ENCODE measurements around the gene RAB11FIP3.
A peak's percentile ranks its signal among the peaks of the same experiment; 100 is the strongest.
"Not testable (repeated sequence)": the region's sequence is repeated elsewhere in the genome, so short reads cannot be mapped to it uniquely, and the experiment has no call there.

Gene RAB11FIP3

DNA sequence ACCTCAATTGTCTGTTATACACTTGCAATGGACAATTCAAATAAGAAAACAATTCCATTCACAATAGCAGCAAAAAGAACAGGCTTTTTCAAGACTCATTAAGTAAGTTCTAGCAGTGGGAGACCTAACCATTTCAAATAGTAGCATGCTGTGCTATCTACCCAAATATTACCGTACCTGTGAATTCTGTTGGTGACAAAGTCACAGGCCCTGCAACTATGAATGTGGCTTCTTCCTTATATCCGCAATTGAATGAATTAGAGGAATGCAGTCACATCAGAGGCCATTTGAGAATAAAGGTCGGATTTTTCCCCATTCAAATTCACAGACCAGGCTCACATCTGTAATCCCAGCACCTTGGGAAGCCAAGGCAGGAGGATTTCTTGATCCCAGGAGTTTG, 29.2 kb upstream of the RAB11FIP3 start:
- DNase-seq = no peak

DNA sequence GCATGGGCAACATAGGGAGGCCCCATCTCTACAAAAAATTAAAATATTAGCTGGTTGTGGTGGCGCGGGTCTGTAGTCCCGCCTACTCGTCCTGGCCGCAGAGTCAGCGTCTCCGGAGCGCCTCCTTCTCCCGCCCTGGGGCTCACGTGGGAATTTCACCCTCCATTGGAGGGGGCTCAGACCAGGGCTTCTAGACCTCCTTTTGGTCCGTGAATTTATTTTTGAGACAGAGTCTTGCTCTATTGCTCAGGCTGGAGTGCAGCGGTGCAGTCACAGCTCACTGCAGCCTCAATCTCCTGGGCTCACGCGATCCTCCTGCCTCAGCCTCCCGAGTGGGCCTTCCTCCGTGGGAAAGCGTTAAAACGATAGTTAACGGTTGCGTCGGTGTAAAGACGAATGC, 28.8 kb upstream of the RAB11FIP3 start:
- no peak for DNase-seq

DNA sequence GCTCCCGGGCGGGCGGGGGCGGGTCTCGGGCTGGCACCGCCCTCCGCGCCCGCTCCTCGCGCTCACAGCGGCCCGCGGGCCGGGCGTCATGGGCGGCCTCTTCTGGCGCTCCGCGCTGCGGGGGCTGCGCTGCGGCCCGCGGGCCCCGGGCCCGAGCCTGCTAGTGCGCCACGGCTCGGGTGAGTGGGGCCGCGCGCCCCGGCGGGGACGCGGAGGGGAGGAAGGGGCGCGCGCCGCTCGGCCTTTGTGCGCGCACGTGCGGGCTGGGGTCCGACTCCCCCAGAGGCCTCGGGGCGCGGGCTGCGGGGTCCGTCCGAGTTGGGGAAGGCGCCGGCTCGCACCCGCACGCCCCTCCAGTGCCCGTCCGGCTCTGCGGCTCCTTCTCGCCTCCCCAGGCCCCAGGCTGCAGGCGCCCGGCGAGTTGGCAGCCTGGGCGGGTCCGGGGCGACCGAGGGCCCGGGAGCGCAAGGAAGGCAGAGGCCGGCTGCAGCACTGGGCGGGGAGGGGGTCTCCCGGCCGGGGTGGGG, 28.3 kb upstream of the RAB11FIP3 start, which contains the start of gene NME4:
Gene NME4 (plus strand): TSS at position 65 of the 527 bp plus-strand sequence. CDS start 24 bp downstream, at position 89.
- DNase-seq = no peak

DNA sequence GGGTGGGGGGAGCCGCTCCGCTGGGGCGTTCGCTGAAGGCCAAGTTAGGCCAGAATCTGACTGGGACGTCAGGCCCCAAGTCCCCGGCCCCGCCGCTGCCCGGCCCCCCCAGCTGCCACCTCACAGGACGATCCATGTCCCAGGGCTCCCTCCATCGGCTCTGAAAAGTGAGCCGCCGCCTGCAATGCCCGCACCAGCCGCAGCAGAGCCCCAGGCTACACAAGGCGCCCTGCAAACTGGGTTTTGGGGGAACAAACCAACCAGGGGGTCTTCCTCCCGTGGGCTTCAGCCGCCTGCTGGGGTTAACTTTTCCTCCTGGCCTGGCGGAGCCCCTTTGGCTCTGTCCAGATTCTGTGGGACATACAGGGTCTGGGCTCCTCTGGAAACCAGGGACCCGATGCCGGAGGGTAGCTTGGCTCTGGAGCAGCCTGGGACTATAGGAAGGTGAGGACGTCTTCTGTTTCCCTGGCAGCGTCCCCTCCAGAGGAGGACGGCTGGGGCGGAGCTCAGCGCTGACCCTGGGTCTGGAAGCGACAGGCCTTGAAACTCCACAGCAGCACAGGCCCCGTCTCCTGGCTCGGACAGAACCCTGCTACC, 27.6 kb upstream of the RAB11FIP3 start:
- DNase-seq = no peak

DNA sequence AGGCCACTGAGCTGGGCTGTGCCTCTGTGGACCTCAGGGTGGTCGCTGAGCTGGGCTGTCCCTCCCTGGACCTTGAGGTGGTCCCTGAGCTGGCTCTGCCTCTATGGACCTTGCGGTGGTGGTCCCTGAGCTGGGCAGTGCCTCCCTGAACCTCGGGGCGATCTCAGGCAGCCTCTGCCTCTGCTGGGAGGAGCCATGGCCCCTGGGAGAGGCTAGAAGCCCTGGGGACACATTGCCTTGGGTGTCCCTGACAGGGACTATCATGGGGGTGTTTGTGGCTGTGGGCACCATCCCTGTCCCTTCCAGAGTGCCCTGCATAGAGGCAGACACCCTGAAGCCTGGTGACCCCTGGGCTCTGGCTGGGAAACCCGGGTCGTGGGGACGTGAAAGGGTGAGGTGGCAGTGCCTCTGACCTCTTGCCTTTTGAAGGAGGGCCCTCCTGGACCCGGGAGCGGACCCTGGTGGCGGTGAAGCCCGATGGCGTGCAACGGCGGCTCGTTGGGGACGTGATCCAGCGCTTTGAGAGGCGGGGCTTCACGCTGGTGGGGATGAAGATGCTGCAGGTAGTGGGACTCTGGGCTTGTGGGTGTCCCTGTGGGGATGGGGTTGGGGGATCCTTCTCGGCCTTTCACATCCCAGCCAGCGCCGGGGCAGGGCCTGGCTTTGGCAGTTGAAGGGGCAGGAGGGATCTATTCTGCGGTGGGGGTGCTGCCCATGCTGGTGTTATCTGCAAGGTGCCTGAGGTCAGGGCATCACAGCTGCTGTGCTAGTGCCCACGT, 26.7 kb upstream of the RAB11FIP3 start:
- no peak for DNase-seq

DNA sequence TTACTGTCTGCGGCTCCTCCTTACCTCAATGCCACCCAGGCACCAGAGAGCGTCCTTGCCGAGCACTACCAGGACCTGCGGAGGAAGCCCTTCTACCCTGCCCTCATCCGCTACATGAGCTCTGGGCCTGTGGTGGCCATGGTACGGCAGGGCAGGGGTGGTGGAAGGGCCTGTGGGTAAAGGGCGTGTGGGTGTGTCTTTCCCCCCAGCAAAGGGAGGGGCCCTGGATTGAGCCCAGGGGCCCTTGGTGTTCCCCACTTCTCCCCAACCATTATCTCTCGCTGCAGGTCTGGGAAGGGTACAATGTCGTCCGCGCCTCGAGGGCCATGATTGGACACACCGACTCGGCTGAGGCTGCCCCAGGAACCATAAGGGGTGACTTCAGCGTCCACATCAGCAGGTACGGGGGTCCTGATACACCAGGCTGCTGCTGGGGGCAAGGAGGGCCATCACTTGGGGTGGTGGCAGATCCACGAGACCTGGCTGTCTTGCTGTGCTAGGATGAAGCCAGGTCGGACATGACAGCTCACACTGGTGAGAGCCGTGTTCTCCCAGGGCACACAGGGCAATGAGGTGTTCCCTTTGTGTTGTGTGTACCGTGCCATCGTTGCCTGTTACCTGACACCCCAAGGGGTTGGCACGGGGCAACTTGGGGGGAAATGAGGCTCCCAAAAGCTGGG, 26.0 kb upstream of the RAB11FIP3 start:
- DNase-seq = no peak

DNA sequence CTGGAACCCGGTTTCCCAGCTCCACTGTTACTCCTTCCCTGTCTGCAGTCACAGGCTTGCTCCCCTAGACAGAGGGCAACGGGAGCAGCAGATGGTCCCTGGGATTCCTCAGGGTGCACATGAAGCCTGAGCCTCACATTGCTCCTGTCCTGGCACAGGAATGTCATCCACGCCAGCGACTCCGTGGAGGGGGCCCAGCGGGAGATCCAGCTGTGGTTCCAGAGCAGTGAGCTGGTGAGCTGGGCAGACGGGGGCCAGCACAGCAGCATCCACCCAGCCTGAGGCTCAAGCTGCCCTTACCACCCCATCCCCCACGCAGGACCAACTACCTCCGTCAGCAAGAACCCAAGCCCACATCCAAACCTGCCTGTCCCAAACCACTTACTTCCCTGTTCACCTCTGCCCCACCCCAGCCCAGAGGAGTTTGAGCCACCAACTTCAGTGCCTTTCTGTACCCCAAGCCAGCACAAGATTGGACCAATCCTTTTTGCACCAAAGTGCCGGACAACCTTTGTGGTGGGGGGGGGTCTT, 25.3 kb upstream of the RAB11FIP3 start:
- DNase-seq = no peak

DNA sequence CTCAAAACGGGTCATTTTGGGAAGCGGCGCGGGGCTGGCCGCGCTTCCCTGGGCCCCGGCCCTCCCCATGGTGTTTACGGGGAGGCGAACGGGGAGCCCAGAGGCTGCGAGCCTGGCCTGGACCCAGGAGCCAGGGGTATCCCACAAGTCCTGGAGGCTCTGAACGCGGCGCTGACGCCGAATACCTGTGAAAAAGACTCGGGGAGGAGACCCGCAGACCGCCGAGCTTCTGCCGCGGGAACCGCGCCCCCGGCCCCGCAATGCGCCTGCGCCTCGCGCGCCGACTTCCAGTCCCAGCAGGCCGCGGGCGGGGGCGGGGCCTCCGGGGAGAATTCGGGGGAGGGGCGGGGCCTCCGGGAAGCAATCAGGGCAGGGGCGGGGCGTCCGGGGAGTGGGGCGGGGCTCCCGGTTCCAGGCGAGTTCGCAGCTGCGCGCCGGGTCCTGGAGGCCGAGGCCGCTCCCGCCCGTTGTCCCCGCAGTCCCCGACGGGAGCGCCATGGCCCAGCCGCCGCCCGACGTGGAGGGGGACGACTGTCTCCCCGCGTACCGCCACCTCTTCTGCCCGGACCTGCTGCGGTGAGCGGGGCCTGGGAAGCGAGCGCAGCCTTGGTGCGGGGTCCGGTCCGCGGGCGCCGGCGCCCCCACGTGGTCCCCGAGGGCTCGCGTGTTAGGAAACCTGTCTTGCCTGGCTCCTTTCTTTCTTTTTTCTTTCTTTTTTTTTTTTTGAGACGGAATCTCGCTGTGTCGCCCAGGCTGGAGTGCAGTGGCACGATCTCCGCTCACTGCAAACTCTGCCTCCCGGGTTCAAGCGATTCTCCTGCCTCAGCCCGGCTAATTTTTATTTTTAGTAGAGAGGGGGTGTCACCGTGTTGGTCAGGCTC, 23.7 kb upstream of the RAB11FIP3 start, which contains the start of gene DECR2:
Gene DECR2 (plus strand): TSS at position 418 of the 881 bp plus-strand sequence. CDS start 79 bp downstream, at position 497.
- DNase-seq = peak; percentile 96

DNA sequence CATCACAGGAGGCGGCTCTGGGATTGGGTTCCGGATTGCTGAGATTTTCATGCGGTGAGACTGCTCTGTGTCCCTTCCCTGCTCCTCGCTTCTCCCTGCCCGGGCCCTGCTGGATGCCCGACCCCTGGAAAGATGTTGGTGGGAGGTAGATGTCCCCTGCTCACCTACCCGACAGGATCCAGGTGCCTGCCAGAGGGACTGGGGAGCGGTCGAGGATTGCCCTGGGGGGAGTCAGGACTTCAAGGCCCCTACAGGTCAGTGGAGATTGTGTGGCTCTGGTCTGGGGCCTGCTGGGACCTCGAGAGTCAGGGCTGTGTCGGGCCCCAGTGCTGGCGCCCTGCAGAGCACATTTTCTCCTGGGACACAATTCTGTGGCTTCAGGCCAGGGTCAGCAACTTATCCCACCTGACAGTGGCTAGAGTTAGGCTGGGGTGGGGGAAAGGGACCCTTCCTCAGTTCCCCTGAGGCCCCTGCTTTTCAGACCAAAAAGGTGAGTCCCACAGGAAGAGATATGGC, 20.4 kb upstream of the RAB11FIP3 start:
- no peak for DNase-seq

DNA sequence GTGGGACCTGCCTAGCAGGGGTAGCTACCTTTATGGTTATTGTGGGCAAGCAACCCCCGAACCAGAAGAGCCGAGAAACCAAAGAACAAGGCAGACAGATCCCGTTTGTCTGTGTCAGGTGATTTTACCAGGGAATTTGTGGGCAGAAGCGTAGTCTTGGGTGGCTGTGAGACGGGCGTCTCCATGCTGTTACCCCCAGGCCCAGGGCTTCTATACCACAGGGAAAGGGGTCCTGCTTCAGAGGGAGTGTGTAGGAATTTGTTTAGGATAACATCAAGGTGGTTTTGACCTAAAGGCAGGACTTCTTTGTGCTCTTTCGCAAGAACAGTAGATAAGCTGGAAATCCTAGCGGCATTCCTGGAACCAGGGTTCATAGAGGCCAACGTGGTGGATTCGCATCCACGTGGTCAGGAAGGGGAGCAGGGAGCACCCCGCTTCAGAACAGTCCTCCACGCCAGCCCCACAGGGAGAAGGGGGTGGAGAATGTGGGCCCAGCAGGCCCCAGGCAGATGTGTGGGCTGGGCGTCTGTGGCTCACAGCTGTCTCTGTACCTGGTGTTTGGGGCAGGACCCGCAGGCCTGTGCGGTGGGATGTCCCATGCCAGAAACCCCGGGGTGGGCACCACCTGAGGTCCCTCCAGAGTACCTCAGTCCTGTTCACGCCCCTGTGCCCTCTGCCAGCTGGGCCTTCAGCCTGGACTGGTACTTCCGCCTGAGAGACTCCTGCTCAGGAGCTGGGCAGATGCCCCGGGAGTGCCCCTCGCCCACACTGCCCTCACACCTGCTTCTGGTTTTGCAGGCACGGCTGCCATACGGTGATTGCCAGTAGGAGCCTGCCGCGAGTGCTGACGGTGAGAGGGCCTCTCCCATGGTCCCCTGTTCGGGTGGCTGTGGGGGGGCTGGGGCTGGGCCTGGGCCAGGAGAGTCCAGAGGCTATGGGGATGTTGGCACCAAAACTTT, 19.6 kb upstream of the RAB11FIP3 start:
- no peak for DNase-seq

DNA sequence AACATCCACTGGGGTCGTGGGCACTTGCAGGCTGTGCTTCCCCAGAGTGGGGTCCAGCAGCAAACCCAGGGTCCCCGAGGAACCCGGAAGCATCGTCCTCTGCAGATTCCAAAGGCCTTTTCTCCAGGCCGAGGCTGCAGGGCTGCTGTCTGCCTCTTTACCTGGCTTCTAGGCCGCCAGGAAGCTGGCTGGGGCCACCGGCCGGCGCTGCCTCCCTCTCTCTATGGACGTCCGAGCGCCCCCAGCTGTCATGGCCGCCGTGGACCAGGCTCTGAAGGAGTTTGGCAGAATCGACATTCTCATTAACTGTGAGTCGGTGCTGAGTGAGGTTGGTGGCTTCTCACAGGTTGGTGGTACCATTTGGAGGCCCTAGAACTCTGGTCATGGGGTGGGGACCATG, 18.2 kb upstream of the RAB11FIP3 start:
- no peak for DNase-seq

DNA sequence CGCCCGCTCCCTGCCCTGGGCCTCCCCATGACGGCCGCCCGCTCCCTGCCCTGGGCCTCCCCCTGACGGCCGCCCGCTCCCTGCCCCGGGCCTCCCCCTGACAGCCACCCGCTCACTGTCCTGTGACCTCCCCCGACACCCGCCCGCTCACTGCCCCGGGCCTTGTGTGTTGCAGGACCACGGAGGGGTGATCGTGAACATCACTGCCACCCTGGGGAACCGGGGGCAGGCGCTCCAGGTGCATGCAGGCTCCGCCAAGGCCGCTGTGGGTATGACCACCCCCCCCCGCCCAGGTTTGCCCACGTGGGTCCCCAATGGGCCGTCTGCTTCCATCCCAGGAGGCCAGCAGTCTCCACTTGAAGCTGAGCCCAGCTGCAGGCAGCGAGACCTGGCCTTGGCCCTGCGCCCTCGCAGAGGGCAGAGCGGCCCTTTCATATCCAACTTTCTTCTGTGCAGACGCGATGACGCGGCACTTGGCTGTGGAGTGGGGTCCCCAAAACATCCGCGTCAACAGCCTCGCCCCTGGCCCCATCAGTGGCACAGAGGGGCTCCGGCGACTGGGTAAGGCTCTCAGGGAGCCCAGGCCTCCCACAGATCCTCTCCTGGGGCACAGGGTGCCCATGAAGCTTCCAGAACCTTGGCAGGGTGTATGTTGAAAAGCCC, 14.8 kb upstream of the RAB11FIP3 start:
- no peak for DNase-seq

DNA sequence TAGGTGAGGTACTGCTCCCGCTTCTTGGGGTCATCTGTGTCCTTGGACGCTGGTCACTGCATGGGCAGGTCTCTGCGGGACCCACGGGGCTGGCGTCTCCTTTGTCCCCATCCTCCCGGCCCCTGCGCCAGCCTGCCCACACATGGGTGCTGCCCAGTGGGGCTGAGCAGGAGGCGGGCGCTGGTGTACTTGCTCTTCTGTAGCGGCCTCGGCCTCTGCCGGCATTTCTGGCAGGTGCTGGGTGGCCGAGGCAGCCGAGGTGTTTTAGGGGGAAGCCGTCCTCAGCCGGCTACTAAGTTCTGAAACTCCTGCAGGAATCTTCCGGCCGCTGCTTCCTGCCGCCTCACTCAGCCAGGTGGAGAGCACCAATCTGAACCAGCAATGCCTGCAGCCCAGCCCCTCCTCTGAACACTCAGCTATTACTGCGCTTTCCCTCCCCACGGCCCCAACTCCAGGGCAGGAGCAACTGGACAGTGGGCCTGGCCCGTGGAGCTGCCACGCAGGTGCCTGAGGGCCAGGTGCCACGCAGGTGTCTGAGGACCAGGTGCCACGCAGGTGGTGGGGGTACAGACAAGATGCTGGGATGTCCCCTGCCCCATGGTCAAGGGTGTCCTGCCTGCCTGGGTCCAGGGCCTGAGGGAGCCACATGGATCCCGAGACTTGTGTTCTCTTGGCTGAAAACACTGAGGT, 13.7 kb upstream of the RAB11FIP3 start:
- DNase-seq = no peak

DNA sequence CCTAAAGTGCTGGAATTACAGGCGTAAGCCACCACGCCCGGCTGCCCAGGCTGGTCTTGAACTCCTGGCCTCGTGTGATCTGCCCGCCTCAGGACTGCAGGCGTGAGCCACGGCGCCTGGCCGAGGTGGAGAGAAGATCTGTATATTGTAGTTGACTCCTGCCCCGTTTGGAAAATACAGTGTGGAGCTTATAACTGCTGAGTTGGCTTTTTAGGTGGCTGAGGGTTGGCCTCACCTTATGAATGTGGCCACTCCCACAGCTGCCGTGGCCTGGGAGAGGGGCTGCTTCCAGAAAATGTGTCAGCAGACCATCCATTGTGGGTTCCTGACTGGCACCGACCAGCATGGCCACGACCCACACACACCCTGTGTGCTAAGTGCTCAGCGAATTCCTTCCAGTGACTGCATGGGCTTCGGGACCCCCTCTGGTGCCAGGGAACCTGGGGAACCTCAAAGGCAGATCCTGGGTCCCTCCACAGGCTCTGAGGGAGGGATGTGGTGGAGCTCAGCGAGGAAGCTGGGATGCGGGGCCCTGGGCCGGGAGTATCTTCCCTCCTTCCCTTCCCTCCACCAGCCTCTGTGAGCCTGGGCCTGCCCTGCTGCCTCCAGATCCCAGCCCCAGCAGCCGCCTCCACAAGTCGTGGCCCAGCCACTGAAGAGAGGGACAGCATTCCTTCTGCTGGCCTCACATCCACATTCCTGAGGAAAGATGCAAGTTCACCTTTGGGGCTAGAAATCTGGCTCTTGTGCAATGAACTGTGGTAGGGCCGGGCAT, 10.9 kb upstream of the RAB11FIP3 start:
- DNase-seq = no peak

DNA sequence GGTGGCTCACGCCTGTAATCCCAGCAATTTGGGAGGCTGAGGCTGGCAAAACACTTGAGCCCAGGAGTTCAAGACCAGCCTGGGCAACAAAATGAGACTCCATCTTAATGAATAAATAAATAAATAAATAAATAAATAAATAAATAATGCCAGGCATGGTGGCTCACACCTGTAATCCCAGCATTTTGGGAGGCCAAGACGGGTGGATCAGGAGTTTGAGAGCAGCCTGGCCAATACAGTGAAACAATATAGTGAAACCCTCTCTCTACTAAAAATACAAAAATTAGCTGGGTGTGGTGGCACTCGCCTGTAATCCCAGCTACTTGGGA, 10.3 kb upstream of the RAB11FIP3 start:
- DNase-seq = not testable (repeated sequence)

DNA sequence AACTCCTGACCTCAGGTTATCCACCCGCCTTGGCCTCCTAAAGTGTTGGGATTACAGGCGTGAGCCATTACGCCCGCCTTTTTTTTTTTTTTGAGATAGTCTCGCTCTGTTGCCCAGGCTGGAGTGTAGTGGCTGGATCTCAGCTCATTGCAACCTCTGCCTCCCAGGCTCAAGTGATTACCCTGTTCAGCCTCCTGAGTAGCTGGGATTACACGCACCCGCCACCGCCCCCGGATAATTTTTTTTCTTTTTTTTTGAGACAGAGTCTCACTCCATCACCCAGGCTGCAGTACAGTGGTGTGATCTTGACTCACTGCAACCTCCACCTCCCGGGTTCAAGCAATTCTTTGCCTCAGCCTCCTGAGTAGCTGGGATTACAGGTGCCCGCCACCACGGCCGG, 3.3 kb upstream of the RAB11FIP3 start:
- not testable (repeated sequence) for DNase-seq

DNA sequence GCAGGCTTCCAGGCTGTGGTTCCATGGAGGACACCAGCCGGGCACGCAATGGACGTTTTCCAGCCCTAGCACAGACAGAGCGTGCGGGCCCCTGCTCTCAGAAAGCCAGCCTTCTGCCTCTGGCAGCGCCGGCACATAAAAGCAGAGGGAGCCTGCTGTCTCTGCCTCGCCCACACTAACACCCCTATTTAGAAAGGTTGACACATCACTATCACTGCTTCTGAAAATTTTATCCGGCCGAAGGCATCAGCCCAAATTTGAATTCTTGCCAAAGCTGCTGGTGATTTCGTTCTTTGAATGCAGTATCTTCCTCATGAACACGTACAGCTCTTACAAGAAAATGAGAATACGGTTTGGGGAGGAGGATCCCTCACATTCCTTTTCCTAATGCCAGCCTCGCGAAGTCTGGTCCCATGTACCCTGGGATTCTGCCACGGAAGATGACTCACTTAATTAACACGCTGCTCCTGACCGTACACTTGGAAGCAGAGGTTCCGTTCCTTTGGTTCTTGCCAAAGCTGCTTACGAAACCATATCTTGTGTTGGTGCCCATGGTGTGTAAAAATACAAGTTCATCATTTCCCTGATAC, 1.3 kb upstream of the RAB11FIP3 start:
- DNase-seq = no peak

DNA sequence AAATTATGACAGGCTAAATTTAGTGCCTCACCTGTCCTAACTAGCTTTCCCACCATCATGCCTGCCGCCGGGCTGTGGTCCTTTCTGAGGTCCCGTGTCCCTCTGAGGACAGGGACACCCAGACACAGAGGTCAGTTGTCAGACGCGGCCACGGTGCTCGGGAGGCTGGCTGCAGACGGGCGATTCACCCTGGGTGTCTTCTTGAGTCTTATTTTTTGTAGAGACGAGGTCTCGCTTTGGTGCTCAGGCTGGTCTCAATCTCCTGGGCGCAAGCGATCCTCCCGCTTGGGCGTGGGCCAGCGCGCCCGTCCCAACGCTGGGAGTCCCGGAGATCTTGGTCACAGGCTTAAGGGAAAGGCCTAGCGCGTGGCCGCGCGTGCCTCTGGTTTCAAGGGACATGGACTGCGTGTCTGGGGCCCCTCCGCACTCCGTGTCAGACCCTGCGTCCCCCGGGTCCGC, 797 bp upstream of the RAB11FIP3 start:
- no peak for DNase-seq

DNA sequence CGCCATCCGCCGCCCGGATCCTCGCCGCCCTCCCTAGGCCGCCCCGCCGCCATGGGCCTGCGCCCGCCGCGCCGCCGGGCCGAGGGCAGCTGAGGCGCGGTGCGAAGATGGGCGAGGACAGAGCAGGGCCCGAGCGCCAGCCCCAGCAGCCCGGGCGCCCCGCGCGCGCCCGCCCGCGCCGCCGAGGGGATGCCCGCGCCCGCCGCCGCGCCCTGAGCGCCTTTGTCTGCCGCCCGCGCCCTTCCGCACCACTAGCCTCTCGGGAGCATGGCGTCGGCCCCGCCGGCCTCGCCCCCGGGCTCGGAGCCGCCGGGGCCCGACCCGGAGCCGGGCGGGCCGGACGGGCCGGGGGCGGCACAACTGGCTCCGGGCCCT, 278 bp downstream of the RAB11FIP3 start:
- no peak for DNase-seq
